ENCODE data around the gene TMEFF2.

DNA sequence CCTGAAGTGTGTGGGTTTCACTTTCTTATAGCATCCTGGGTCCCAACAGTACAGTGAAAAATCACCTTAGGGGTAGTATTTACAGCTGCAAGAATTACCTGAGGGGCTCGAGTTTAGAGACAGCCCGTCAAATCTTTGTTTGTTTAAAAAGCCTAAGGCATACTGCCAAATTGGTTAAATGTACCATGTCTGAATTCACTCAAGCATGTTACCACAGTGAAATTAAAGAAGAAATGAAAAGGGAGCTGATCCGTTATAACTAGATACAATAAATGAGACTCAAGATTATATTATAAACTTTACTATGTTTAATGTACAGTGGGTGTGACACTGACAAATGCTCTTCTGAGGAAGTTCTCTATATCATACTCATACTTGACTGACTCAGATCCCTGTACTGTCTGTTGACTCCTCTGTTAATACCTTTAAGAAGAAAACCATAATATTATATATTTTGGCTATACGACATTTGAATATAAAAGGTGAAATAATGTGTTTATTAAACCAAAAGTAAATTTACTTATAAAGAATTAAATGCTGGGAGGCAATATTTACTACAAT is 107.3 kb downstream of the TMEFF2 start:
- no peak for TF ChIP-seq POLR2A (IDR thresholded peaks at IDR 0.05)
- TF ChIP-seq, protein P1, sequence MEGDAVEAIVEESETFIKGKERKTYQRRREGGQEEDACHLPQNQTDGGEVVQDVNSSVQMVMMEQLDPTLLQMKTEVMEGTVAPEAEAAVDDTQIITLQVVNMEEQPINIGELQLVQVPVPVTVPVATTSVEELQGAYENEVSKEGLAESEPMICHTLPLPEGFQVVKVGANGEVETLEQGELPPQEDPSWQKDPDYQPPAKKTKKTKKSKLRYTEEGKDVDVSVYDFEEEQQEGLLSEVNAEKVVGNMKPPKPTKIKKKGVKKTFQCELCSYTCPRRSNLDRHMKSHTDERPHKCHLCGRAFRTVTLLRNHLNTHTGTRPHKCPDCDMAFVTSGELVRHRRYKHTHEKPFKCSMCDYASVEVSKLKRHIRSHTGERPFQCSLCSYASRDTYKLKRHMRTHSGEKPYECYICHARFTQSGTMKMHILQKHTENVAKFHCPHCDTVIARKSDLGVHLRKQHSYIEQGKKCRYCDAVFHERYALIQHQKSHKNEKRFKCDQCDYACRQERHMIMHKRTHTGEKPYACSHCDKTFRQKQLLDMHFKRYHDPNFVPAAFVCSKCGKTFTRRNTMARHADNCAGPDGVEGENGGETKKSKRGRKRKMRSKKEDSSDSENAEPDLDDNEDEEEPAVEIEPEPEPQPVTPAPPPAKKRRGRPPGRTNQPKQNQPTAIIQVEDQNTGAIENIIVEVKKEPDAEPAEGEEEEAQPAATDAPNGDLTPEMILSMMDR (IDR thresholded peaks at IDR 0.05) = no peak
- TF ChIP-seq POLR2AphosphoS5 (IDR thresholded peaks at IDR 0.05) = no peak

All from upper lobe of left lung (tissue), 4 donors.